ENCODE results near the gene NAIF1.

NAIF1 gene

GRCh38 chr9:128049843-128050242 lies 17.3 kb downstream of the NAIF1 start:
- TF ChIP-seq USF1 (IDR thresholded peaks at IDR 0.05) (no peak), NFIC (IDR thresholded peaks at IDR 0.05) (no peak), ZBTB7A (IDR thresholded peaks at IDR 0.05; ENCODE audit: low read depth) (no peak)

- TF ChIP-seq FOXM1 (IDR thresholded peaks at IDR 0.05; ENCODE audit: borderline replicate concordance, low read depth) (no peak), USF1 (IDR thresholded peaks at IDR 0.05) (peak; percentile 77), EP300 (IDR thresholded peaks at IDR 0.05; ENCODE audit: borderline replicate concordance) (no peak)
- TF ChIP-seq, protein P1, sequence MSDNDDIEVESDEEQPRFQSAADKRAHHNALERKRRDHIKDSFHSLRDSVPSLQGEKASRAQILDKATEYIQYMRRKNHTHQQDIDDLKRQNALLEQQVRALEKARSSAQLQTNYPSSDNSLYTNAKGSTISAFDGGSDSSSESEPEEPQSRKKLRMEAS (IDR thresholded peaks at IDR 0.05), result no peak
These were observed 18.5 kb downstream of the NAIF1 start for GRCh38 chr9:128048663-128049062.

- TF ChIP-seq ZBTB7A (IDR thresholded peaks at IDR 0.05; ENCODE audit: low read depth) (no peak), TCF12 (IDR thresholded peaks at IDR 0.05; ENCODE audit: low read depth) (no peak), FOXM1 (IDR thresholded peaks at IDR 0.05; ENCODE audit: borderline replicate concordance, low read depth) (no peak), CREB1 (IDR thresholded peaks at IDR 0.05; ENCODE audit: low read depth) (no peak), REST (IDR thresholded peaks at IDR 0.05; ENCODE audit: low read depth) (no peak), TAF1 (IDR thresholded peaks at IDR 0.05; ENCODE audit: low read depth) (no peak), CEBPB (IDR thresholded peaks at IDR 0.05) (no peak), EP300 (IDR thresholded peaks at IDR 0.05; ENCODE audit: borderline replicate concordance) (no peak), RAD21 (IDR thresholded peaks at IDR 0.05; ENCODE audit: low read depth) (no peak), EGR1 (IDR thresholded peaks at IDR 0.05) (no peak), USF1 (IDR thresholded peaks at IDR 0.05) (no peak)
These were observed 19.9 kb downstream of the NAIF1 start for GRCh38 chr9:128047231-128047630.

- no peak for TF ChIP-seq EGR1 (IDR thresholded peaks at IDR 0.05)
- no peak for TF ChIP-seq YY1 (IDR thresholded peaks at IDR 0.05; ENCODE audit: low read depth)
- TF ChIP-seq EP300 (IDR thresholded peaks at IDR 0.05; ENCODE audit: borderline replicate concordance), result no peak
- TF ChIP-seq TEAD4 (IDR thresholded peaks at IDR 0.05), result no peak
- no peak for TF ChIP-seq RAD21 (IDR thresholded peaks at IDR 0.05; ENCODE audit: low read depth)
These were observed 21.3 kb downstream of the NAIF1 start for GRCh38 chr9:128045831-128046230.

DNA sequence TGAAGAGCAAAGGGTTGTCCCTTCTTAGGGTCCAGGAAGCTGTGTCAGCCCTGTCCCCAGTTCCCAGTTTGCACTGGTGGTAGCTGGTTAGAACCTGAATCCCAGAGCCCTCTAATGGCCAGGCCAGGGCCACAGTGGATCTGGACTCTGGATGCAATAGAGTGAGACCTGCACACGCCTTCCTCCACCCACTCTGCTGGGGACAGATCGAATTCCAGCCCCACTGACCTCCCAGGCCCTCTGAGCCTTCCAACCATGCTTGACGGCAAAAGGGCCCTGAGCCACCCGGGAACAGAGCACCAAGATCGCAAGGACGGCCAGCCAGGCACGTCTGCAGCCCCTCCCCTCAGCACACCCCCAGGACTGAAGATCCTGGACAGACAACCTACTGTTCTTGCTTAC lies 23.7 kb downstream of the NAIF1 start:
- TF ChIP-seq TEAD4 (IDR thresholded peaks at IDR 0.05) (peak; percentile 61; the same call in 1 of the 2 replicates), USF1 (IDR thresholded peaks at IDR 0.05) (no peak), ZBTB7A (IDR thresholded peaks at IDR 0.05; ENCODE audit: low read depth) (no peak), REST (IDR thresholded peaks at IDR 0.05; ENCODE audit: low read depth) (no peak), TAF1 (IDR thresholded peaks at IDR 0.05; ENCODE audit: low read depth) (no peak), EGR1 (IDR thresholded peaks at IDR 0.05) (0 out of 2 replicates have a peak, but pooled peaks have one; percentile 27), RAD21 (IDR thresholded peaks at IDR 0.05; ENCODE audit: low read depth) (peak; percentile 39), CREB1 (IDR thresholded peaks at IDR 0.05; ENCODE audit: low read depth) (no peak), EP300 (IDR thresholded peaks at IDR 0.05; ENCODE audit: borderline replicate concordance) (0 out of 2 replicates have a peak, but pooled peaks have one; percentile 17)
- TF ChIP-seq, protein P1 (IDR thresholded peaks at IDR 0.05), result 0 out of 2 replicates have a peak, but pooled peaks have one; percentile 11

DNA sequence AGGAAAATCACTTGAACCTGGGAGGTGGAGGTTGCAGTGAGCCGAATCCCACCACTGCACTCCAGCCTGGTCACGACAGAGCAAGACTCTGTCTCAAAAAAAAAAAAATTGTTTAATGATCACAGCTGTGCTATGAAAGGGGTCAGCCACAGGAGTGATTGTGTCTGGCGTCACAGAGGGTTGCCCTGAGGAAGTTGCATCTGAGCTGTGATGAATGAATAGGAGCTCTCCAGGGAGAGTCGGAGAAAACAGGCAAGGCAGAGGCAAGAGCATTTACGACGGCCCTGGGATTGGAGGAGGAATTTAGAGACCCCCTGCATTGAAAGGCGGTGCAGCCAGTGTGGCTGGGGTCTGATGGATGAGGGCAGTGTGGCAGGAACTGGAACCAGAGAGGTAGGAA lies 25.1 kb downstream of the NAIF1 start:
- TF ChIP-seq REST (IDR thresholded peaks at IDR 0.05; ENCODE audit: low read depth) (no peak), ZBTB7A (IDR thresholded peaks at IDR 0.05; ENCODE audit: low read depth) (no peak), CREB1 (IDR thresholded peaks at IDR 0.05; ENCODE audit: low read depth) (no peak), EGR1 (IDR thresholded peaks at IDR 0.05) (no peak), EP300 (IDR thresholded peaks at IDR 0.05; ENCODE audit: borderline replicate concordance) (no peak), USF1 (IDR thresholded peaks at IDR 0.05) (no peak), TCF12 (IDR thresholded peaks at IDR 0.05; ENCODE audit: low read depth) (no peak), NFIC (IDR thresholded peaks at IDR 0.05) (no peak)
- TF ChIP-seq, protein P1 (IDR thresholded peaks at IDR 0.05), result no peak

Data from Ishikawa (cell line).